GM21423 (cell line): ENCODE data around the gene POU6F1.
"Not testable (repeated sequence)": the region's sequence is repeated elsewhere in the genome, so short reads cannot be mapped to it uniquely, and the experiment has no call there.

ENCODE experiments used
- ATAC-seq: cut with Tn5 transposase; IDR thresholded peaks from one replicate; pipeline ENCODE4 v1.9.1; 2021; ENCODE audit warnings: mild to moderate bottlenecking, moderate library complexity; ENCODE audit not compliant: unreplicated experiment

Gene POU6F1

GRCh38 chr12:51229116-51229809 lies 11.4 kb upstream of the POU6F1 start:
- ATAC-seq = no peak

GRCh38 chr12:51227962-51228361 lies 10.1 kb upstream of the POU6F1 start:
- ATAC-seq = no peak

- ATAC-seq = not testable (repeated sequence)
Measured at GRCh38 chr12:51227112-51227511, 9.2 kb upstream of the POU6F1 start.

GRCh38 chr12:51225771-51226170 lies 7.9 kb upstream of the POU6F1 start:
- ATAC-seq = no peak

- no peak for ATAC-seq
Measured at GRCh38 chr12:51225234-51225633, 7.4 kb upstream of the POU6F1 start.

- no peak for ATAC-seq
Measured at GRCh38 chr12:51224625-51225024, 6.8 kb upstream of the POU6F1 start.

GRCh38 chr12:51222461-51222860 lies 4.6 kb upstream of the POU6F1 start:
- ATAC-seq = no peak

GRCh38 chr12:51219857-51220256 lies 2.0 kb upstream of the POU6F1 start:
- not testable (repeated sequence) for ATAC-seq

GRCh38 chr12:51219322-51219721 lies 1.5 kb upstream of the POU6F1 start:
- ATAC-seq = no peak

- no peak for ATAC-seq
Measured at GRCh38 chr12:51218607-51219161, 822 bp upstream of the POU6F1 start.

GRCh38 chr12:51217133-51217967 lies 512 bp downstream of the POU6F1 start:
- peak; percentile 46 for ATAC-seq

- ATAC-seq = no peak
Measured at GRCh38 chr12:51216642-51217041, 1.2 kb downstream of the POU6F1 start.

GRCh38 chr12:51214895-51215294 lies 3.0 kb downstream of the POU6F1 start:
- ATAC-seq = no peak

- no peak for ATAC-seq
Measured at GRCh38 chr12:51210690-51211395, 7.0 kb downstream of the POU6F1 start.

GRCh38 chr12:51209259-51209658 lies 8.6 kb downstream of the POU6F1 start:
- no peak for ATAC-seq

GRCh38 chr12:51208016-51208660 lies 9.7 kb downstream of the POU6F1 start:
- ATAC-seq = no peak

GRCh38 chr12:51205350-51205749 lies 12.5 kb downstream of the POU6F1 start:
- ATAC-seq = no peak

GRCh38 chr12:51202718-51203117 lies 15.1 kb downstream of the POU6F1 start:
- no peak for ATAC-seq

GRCh38 chr12:51200806-51201205 lies 17.1 kb downstream of the POU6F1 start:
- ATAC-seq = no peak

- ATAC-seq = no peak
Measured at GRCh38 chr12:51200156-51200555, 17.7 kb downstream of the POU6F1 start.
